BE2C (cell line): ENCODE data around the gene HDAC7.

Source experiments
- DNase-seq: peaks from one replicate; pipeline ENCODE4 v3.0.0-alpha.2; 2020
- H3K27me3 ChIP-seq: fragments of 250-450 bp; sonication (Bioruptor Pico); 2 replicates; pipeline ENCODE4 v1.5.1; 2020; ENCODE audit warnings: mild to moderate bottlenecking
- H3K36me3 ChIP-seq: fragments of 250-450 bp; sonication (Bioruptor Pico); 2 replicates; pipeline ENCODE4 v1.5.1; 2020; ENCODE audit warnings: mild to moderate bottlenecking
- H3K4me1 ChIP-seq: fragments of 250-450 bp; sonication (Bioruptor Pico); 2 replicates; pipeline ENCODE4 v1.5.1; 2020
- H3K4me3 ChIP-seq: 2 replicates; pipeline ENCODE4 v1.5.1; 2011; ENCODE audit warnings: low read depth, low read length
- H3K9me3 ChIP-seq: fragments of 250-450 bp; sonication (Bioruptor Pico); 2 replicates; pipeline ENCODE4 v1.5.1; 2020
- TF ChIP-seq, protein P1 (sequence below): IDR thresholded peaks from 2 replicates; pipeline ENCODE4 v1.5.1; 2012; ENCODE audit warnings: mild to moderate bottlenecking, low read depth, low read length

The HDAC7 gene

DNA sequence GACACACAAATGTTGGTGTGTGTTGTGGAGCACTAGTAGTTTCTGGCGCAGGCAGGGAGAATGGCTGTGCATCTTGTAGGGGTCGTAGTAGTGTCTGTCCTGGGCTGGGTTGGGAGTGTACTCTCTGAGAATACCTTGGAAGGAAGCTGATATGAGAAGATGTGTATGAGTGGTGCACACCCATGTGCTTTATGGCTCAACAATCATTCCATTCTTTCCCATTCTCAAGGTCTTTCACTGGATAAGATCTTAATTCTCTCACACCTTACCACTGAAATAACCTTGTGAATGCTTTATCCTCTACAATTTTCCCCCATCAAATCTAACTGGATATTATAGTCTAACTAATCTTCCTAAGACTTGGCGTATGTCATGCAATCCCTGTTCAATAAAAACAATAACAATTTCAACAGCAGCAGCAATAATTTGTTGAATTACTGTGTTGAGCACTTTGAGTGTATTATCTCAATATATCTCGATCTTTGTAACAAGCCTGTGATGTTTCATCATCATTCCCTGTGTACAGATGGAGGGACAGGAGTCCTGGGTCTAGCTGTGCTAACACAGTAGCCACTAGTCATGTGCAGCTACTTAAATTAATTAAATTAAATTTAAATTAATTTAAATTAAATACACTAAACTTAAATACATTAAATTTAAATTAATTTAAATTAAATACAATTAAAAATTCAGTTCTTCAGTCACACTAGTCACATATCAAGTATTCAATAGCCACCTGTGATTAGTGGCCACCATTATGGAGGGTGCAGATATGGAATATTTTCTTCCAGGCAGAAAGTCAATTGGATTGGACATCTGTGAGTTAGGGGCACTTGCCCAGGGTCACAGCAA is 50.2 kb downstream of the HDAC7 start:
- Histone ChIP-seq H3K9me3 (no peaks in the 10 kb centered on the region), H3K4me3 (no peak overlapping the region), H3K27me3 (no peaks in the 10 kb centered on the region), H3K4me1 (peaks cover 23% of the 10 kb centered on the region), H3K36me3 (peaks cover 4% of the 10 kb centered on the region; the same call in 1 of the 2 replicates)
- TF ChIP-seq, protein P1, sequence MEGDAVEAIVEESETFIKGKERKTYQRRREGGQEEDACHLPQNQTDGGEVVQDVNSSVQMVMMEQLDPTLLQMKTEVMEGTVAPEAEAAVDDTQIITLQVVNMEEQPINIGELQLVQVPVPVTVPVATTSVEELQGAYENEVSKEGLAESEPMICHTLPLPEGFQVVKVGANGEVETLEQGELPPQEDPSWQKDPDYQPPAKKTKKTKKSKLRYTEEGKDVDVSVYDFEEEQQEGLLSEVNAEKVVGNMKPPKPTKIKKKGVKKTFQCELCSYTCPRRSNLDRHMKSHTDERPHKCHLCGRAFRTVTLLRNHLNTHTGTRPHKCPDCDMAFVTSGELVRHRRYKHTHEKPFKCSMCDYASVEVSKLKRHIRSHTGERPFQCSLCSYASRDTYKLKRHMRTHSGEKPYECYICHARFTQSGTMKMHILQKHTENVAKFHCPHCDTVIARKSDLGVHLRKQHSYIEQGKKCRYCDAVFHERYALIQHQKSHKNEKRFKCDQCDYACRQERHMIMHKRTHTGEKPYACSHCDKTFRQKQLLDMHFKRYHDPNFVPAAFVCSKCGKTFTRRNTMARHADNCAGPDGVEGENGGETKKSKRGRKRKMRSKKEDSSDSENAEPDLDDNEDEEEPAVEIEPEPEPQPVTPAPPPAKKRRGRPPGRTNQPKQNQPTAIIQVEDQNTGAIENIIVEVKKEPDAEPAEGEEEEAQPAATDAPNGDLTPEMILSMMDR = no peak
- DNase-seq = no peak

DNA sequence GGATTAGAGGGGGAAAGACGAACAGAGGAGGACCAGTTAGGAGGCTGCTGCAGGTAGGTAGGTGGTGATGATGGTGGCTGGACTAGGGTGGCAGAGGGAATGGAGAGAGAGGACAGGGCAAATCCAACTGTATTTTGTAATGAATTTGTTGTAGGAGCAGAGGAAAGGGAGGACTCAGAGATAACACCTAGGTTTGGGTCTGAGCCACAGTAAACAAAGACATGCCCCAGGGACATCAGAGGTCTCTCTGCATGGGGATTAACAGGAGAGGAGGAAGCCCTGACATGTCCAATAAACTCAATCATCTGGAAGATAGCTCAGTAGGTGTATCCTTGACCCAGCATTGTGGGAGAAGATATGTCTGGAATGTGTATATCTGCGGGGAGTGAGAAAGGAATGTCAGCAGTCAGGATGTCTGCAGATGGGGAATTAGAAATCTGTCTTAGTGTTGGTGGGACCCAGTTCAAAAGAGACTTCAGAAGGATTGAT is 51.3 kb downstream of the HDAC7 start:
- Histone ChIP-seq H3K4me3 (no peak overlapping the region), H3K27me3 (no peaks in the 10 kb centered on the region), H3K4me1 (peaks cover 34% of the 10 kb centered on the region), H3K36me3 (peaks cover 2% of the 10 kb centered on the region; the same call in 1 of the 2 replicates), H3K9me3 (no peaks in the 10 kb centered on the region)
- TF ChIP-seq, protein P1 = no peak
- DNase-seq = no peak

DNA sequence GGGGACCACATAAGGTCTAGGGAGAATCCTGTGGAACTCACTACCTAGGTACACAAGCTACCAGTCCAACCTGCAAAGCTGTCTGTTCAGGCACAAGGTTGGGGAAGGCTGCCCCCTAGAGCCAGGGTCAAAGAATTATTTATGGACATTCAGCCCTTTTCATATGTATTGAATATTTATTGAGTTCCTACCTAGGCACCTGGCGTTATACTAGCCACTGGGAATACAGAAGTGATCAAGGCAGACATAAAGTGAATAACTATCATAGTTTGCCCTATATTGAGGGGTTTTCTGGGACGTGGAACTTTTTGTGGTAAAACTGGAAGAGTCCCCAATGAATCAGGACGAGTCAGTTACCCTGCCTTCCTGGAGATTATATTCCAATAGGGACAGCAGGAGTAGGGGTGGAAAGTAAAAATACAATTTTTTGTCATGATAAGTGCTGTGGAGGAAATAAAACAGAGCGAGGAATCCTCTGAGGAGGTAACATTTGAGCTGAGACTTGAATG is 52.4 kb downstream of the HDAC7 start:
- peak; percentile 68 for DNase-seq
- Histone ChIP-seq H3K4me3 (no peak overlapping the region), H3K9me3 (no peaks in the 10 kb centered on the region), H3K36me3 (no peaks in the 10 kb centered on the region), H3K4me1 (peaks cover 41% of the 10 kb centered on the region), H3K27me3 (no peaks in the 10 kb centered on the region)
- TF ChIP-seq, protein P1 = peak; percentile 70

DNA sequence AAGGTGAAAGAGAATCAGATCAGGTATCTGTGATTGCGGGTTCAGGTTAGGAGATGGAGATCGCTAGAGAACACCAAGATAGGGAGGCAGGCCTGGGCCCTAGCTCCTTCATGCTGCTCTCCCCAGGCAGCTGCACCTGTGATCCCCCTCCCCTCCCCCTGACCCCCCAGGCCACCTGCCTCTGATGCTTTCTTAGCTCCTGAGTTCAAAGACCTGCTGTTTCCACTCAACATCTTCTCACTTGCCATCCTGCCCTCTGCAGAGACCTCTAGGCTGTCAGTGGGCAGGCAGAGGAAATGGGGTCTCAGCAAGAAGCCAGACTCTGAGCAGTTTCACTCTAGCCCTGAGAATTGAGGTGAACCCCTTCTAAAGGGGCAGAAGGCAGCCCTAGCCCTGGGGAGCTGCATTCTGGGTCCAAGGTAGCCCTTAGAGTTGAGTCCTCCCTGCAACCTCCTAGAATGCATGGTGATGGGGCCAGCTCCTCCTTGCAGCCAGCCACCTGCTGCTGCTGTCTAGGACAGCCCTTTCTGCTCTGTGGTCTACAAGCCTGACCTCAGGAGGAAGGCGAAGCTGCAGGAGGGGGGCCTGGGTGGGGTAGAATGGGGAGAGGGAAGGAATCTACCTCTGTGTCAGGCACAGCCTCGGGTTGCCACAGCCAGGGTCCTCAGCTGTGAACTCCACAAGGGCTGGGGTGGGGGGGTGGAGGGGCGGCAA is 53.0 kb downstream of the HDAC7 start:
- Histone ChIP-seq H3K36me3 (no peaks in the 10 kb centered on the region), H3K27me3 (no peaks in the 10 kb centered on the region), H3K4me3 (no peak overlapping the region), H3K4me1 (peaks cover 46% of the 10 kb centered on the region), H3K9me3 (no peaks in the 10 kb centered on the region)
- no peak for DNase-seq
- TF ChIP-seq, protein P1 = no peak

DNA sequence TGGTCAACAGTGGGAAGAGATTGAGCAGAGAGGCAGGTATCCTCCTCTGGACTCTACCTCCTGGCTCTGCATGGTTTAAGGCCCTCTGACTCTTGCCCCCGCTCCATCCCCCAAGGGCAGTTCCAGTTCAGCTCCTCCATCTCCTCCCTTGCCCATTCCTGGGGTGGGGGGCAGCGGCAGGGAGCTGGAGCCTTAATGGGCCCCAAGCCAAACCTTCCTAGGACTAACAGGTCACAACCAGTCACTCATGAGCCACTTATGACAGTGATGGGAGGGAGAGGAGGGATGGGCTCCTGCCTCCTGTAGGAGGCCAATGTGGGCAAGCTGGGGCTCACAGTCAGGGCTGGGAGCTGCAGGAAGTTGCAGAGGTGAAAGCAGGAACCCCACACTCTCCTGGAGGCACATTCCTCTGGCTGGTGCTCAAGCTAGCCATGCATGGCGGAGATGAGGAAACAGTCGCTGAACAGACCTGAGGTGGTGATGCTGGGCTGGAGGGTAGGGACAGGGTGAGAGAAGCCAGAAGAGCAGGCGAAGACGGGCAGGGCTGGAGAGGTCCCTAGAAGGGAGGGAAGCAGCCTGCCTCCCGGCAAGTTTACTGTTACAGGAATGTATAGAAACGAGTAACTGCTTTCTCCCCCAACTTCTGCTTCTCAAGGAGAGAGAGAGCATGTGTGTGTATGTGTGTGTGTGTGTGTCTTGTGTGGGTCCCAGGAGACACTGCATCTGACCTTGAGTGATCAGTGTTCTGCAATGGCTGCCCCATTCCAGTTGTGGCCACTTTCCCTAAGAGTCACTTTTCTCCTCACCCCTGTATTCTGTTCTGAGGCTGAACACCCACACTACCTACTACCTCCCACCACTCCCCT is 56.0 kb downstream of the HDAC7 start:
- Histone ChIP-seq H3K36me3 (no peaks in the 10 kb centered on the region), H3K27me3 (no peaks in the 10 kb centered on the region), H3K4me3 (peak overlapping the region; percentile 19), H3K4me1 (peaks cover 34% of the 10 kb centered on the region), H3K9me3 (no peaks in the 10 kb centered on the region)
- peak; percentile 60 for DNase-seq
- TF ChIP-seq, protein P1 = no peak
